Frontal cortex (tissue), 4 donors: ENCODE results near the gene TJP3. TPM values are rescaled to one million over a fixed set of nuclear protein-coding genes. Genes with fewer than 3 reads are reported as not detected.
"Not testable (repeated sequence)": the region's sequence is repeated elsewhere in the genome, so short reads cannot be mapped to it uniquely, and the experiment has no call there.

ENCODE experiments used
- DNase-seq, 2 donors: peaks; one replicate each; pipeline ENCODE4 v3.0.0; 2012; ENCODE audit warnings: low spot score in 2 of 2
- FAIRE-seq: peaks from 2 replicates; lab custom pipeline; 2012; peaks lifted over from hg19 to GRCh38; lab: Jason Lieb, UNC
- total RNA-seq: library from RNA; depleted of rRNA; stranded (reverse); fragments of >200 nt; gene quantifications from one replicate; pipeline ENCODE4 v1.2.3, GENCODE V29; 2014
- donor health status: control.
- donor health status: control.
- donor health status: control.

TJP3 gene, protein sequence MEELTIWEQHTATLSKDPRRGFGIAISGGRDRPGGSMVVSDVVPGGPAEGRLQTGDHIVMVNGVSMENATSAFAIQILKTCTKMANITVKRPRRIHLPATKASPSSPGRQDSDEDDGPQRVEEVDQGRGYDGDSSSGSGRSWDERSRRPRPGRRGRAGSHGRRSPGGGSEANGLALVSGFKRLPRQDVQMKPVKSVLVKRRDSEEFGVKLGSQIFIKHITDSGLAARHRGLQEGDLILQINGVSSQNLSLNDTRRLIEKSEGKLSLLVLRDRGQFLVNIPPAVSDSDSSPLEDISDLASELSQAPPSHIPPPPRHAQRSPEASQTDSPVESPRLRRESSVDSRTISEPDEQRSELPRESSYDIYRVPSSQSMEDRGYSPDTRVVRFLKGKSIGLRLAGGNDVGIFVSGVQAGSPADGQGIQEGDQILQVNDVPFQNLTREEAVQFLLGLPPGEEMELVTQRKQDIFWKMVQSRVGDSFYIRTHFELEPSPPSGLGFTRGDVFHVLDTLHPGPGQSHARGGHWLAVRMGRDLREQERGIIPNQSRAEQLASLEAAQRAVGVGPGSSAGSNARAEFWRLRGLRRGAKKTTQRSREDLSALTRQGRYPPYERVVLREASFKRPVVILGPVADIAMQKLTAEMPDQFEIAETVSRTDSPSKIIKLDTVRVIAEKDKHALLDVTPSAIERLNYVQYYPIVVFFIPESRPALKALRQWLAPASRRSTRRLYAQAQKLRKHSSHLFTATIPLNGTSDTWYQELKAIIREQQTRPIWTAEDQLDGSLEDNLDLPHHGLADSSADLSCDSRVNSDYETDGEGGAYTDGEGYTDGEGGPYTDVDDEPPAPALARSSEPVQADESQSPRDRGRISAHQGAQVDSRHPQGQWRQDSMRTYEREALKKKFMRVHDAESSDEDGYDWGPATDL
- not detected for total RNA-seq

GRCh38 chr19:3708207-3708931, at the start of gene TJP3:
TSS of gene TJP3 (plus strand) at chr19:3708384. CDS start at chr19:3728433, 20,049 bp downstream.
- no peak for FAIRE-seq
- DNase-seq, result no peak

GRCh38 chr19:3658870-3659745, 49.1 kb upstream of the TJP3 start:
- no peak for FAIRE-seq
- DNase-seq, result no peak

DNA sequence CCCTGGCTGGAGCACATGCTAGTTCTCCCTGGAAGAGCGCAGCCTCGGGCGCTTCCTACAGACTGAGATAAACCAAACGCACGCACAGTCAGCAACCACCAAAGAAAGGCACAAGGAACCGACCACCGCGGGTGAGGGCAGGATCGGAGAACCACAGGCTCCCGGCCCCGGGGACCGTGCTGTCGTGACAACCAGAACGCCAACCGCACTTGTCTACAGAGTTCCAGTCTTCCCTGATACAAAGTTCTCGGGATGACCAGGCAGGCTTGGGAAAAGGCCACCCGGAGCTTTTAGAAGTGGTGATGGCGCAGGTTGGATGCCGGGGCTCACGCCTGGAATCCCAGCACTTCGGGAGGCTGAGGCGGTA, 48.5 kb upstream of the TJP3 start:
- FAIRE-seq (no peak), DNase-seq (no peak)

GRCh38 chr19:3660493-3661219, 47.5 kb upstream of the TJP3 start:
- FAIRE-seq (no peak), DNase-seq (no peak)

DNA sequence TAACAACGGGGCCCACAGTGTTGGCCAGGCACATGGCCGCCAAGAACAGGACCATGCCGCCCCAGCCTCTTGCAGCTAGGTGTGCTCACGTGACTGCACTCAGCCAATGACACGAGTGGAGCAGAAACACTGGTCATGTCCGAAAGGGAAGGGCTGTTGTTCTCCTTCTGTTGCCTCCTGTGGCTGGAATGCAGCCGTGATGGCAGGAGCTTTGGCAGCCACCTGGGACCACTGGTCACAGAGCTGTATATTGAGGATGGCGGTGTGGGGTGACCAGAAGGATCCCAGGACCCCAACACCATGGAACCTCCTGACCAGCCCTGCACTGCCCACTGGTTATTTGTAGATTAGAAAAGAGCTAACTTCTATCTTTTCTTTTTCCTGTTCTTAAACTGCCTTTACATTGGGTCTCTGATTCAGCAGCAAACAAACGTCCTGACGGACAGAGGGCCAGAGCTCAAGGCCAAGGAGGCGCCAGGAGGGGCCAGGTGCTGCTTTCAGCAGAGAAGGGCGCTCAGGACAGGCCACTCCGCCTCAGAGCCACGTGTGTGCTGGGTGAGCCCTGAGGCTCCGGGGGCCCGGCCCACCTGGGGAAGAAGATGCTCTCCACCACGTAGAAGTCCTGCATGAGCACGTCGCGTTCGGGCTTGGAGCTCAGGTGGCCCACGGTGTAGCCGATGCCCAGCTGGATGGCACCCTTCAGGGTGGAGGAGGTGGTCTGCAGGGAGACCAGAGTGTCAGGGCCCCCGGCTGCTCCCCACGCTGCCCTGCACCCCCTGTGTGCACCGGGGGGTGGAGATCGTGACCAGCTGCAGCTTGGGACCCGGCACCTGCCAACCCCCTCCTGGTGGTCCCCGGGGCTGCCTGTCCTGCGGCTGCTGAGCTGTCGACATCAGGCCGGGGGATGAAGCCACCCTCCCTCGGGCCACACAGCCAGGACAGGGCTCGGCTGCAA, 46.6 kb upstream of the TJP3 start:
- FAIRE-seq, result no peak
- no peak for DNase-seq

DNA sequence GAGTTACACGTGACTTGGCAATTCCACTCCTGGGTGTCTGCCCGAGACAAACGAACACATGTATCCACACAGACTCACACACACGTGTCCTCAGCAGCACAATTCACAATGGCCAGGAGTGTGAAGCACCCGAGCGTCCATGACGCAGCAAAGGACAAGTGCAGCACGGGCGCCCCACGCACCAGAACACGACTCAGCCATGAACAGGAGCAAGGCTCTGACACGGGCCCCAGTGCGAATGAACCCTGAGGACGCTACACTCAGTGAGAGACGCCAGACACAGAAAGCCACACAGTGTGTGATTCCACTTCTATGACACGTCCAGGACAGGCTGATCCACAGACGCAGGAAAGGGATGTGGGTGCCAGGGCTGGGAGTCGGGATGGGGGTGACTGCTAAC, 44.3 kb upstream of the TJP3 start:
- FAIRE-seq (no peak), DNase-seq (no peak)

DNA sequence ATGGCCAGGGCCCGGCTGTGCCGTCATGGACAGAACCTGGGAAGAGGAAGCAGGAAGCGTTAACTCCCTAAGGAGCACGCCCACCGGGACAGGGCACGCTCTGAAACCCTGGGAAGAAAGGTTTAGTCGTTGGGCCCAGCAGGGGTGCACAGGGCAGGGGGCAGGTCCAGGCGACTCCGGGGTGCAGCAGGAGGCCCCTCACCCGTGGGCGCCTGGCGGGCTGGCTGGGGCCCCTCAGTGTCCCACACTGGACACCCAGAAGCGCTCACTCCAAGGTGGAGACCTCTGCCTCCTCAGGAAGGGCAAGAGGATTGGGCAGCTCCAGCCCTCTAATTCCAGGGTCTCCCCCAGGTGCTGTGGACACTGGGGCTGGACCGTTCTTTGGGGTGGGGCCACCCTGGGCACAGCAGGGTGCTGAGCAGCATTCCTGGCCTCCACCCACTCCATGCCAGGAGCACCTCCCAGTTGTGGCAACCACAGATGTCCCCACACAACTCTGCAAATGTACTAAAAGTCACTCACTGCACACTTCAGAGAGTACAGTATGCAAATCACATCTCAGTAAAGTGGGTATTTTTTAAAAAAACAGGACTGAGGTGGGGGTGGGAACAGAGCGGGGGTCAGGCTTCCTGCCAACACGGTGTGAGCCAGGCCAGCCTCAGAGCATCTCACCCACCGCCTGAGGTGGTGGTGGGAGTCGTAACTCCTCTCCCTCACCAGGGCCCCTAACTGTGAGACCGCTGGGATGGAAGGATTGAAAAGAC, 43.1 kb upstream of the TJP3 start:
- no peak for DNase-seq
- no peak for FAIRE-seq

DNA sequence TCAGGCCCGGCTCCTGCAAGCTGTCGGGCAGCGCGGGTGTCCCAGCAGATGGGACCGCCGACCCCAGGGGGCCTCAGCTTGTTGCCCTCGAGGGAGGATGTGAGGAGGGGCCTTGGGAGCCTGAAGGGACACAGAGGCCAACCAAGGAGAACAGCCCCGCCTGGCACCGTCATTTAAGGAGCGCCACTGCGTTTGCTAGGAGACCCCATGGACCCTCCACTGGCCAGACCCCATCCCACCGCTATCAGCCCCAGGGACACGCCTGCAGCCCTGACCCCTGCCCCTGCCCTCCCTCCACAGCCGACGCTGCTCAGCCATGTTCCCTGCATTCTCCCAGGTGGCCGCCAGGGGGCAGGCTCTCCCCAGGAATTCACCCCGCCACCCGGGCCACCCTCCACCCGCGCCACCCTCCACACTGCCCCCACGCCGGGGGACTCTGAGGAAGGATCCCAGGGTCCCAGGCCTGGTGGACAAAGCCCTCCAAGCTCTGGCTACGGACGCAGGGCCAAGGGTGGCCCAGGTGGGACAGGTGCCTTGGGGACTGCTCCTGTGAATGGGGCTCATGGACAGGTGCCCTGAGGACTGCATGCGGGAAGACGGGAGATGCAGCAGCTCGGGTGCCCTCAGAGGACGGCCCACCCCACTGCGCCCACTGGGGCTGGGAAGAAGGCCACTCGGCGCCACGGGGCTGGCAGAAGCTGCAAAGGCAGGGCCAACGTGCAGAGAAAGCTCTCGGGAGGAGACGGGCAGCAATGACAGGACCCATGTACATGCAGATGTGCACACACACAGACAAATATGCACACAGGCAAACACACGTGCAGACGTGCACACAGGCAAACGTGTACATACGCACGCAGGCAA, 42.3 kb upstream of the TJP3 start:
- FAIRE-seq (no peak), DNase-seq (peak; percentile 88 to 90)

GRCh38 chr19:3666545-3666856, 41.7 kb upstream of the TJP3 start:
- FAIRE-seq, DNase-seq: not testable (repeated sequence)

- DNase-seq, result no peak
- FAIRE-seq, result no peak
Observed at GRCh38 chr19:3667037-3667638, 41.0 kb upstream of the TJP3 start.

GRCh38 chr19:3667766-3668165, 40.4 kb upstream of the TJP3 start:
- FAIRE-seq (no peak), DNase-seq (no peak)

GRCh38 chr19:3668331-3669081, 39.7 kb upstream of the TJP3 start:
- DNase-seq, result no peak

GRCh38 chr19:3669082-3669946, 38.9 kb upstream of the TJP3 start:
- no peak for DNase-seq
- FAIRE-seq, result no peak

More at GRCh38 chr19:3668331-3669081, 39.7 kb upstream of the TJP3 start:
- no peak for FAIRE-seq
